ENCODE data around the gene ZNF597.

DNA sequence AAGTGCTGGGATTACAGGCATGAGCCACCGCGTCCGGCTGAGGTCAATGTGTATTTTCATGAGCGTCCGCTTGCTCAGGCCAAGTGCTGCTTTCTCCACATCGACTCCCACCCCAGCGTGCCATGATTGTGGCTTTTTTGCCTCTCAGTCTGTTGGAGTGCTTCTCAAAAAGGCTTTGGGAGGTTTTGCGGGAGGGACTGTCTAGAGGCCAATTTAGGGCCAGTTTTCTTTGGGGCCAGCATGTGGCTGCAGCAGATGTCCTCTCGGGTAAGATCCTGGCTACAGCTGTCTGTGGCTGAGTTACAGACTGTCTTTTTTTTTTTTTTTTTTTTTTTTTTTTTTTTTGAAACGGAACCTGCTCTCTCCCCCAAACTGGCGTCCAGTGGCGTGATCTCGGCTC, 45.5 kb upstream of the ZNF597 start:
- TF ChIP-seq CTCF (IDR thresholded peaks at IDR 0.05) (no peak), EP300 (IDR thresholded peaks at IDR 0.05) (no peak), POLR2A (IDR thresholded peaks at IDR 0.05) (no peak)

Measured in sigmoid colon (tissue), 4 donors.